Measurements from ENCODE around the gene ALAS2.

The ALAS2 gene

GRCh38 chrX:55026143-55026542 lies 4.6 kb downstream of the ALAS2 start:
- TF ChIP-seq, protein P1, sequence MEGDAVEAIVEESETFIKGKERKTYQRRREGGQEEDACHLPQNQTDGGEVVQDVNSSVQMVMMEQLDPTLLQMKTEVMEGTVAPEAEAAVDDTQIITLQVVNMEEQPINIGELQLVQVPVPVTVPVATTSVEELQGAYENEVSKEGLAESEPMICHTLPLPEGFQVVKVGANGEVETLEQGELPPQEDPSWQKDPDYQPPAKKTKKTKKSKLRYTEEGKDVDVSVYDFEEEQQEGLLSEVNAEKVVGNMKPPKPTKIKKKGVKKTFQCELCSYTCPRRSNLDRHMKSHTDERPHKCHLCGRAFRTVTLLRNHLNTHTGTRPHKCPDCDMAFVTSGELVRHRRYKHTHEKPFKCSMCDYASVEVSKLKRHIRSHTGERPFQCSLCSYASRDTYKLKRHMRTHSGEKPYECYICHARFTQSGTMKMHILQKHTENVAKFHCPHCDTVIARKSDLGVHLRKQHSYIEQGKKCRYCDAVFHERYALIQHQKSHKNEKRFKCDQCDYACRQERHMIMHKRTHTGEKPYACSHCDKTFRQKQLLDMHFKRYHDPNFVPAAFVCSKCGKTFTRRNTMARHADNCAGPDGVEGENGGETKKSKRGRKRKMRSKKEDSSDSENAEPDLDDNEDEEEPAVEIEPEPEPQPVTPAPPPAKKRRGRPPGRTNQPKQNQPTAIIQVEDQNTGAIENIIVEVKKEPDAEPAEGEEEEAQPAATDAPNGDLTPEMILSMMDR (IDR thresholded peaks at IDR 0.05; ENCODE audit: extremely low read depth, missing control alignments), result no peak

DNA sequence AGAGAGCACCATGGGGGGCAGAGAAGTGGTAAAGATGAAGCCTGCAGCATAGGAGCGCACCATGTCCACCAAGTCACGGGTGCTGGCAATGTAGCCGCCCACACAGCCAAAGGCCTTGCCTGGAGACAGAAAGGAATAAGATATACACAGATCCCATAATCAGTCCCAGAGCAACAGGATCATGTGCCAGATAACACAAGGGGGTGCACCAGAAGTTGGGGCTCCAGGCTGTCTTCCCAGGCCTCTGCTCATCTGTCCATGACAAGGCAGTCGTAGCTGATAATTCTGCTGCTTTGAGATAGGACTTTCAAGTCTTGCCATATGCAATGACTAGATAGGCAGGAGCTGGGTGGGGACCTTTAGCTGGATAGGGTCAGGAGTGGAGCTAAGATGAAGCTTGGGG lies 15.9 kb downstream of the ALAS2 start:
- no peak for DNase-seq (ENCODE audit: low spot score)
- TF ChIP-seq, protein P1 (IDR thresholded peaks at IDR 0.05; ENCODE audit: extremely low read depth, missing control alignments), result no peak

More at GRCh38 chrX:55026143-55026542, 4.6 kb downstream of the ALAS2 start:
- no peak for DNase-seq (ENCODE audit: low spot score)

DNA sequence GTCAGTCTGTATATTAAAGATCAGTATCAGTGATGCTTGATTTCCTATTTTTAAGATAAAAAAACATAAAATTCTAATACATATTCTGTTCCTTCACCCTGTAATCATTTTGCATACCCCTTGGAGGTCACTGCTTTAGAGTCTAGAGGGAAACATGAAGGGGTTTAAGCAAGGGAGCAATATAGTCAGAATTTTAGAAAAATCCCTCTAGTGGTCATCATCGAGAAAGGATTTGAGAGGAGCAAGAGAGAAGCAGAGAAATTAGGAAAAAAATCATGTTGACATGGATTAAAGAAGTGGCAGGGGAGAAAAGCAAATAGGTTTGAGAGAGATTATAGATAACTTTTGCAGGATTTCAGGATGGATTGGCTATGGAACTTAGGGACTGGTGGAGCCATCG lies 19.5 kb downstream of the ALAS2 start:
- TF ChIP-seq, protein P1 (IDR thresholded peaks at IDR 0.05; ENCODE audit: extremely low read depth, missing control alignments), result no peak
- no peak for DNase-seq (ENCODE audit: low spot score)

GRCh38 chrX:55008571-55009358 lies 22.0 kb downstream of the ALAS2 start:
- peak; percentile 6 for DNase-seq (ENCODE audit: low spot score)
- TF ChIP-seq, protein P1 (IDR thresholded peaks at IDR 0.05; ENCODE audit: extremely low read depth, missing control alignments), result no peak

GRCh38 chrX:55007656-55008055 lies 23.1 kb downstream of the ALAS2 start:
- TF ChIP-seq, protein P1 (IDR thresholded peaks at IDR 0.05; ENCODE audit: extremely low read depth, missing control alignments), result no peak
- DNase-seq (ENCODE audit: low spot score), result no peak

DNA sequence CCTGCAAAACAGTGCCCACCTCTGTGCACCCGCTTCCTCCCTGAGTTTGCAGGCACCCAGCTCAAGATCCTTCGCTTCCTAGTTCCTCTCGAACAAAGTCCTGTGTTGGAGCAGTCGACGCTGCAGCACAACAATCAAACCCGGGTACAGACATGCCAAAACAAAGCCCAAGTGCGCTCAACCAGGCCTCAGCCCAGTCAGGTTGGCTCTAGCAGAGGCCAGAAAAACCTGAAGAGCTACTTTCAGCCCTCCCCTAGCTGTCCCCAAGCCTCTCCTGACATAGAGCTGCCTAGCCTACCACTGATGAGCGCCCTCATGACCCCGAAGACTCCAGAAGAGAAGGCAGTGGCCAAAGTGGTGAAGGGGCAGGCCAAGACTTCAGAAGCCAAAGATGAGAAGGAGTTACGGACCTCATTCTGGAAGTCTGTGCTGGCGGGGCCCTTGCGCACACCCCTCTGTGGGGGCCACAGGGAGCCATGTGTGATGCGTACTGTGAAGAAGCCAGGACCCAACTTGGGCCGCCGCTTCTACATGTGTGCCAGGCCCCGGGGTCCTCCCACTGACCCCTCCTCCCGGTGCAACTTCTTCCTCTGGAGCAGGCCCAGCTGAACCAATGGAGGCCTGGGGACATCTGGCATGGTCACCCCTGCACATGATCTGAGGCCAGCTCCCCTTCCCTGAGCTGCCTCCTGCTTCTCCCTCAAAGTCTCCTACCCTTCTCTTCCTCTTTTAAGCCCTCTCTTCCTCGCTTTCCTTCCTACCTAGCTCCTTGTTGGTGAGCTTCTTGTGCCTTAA lies 23.8 kb downstream of the ALAS2 start:
- DNase-seq (ENCODE audit: low spot score), result no peak
- TF ChIP-seq, protein P1 (IDR thresholded peaks at IDR 0.05; ENCODE audit: extremely low read depth, missing control alignments), result no peak

DNA sequence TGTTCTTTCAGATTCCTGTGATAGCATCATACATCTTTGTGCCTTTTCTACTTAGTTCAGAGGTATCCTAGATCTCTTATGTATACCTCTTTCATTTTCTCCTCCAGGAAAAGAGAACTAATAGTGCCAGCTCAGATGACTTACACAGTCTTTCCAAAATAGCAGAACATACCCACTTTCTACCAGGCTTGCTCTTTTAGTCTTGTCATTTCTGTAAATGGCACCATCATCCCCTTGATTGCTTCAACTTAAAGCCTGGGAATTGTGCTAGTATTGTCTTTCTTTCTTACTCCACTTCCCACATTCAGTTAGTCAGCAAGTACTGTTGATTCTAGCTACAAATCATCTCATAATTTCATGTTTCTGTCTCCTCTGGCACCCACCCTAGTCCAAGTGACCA lies 25.5 kb downstream of the ALAS2 start:
- no peak for DNase-seq (ENCODE audit: low spot score)
- TF ChIP-seq, protein P1 (IDR thresholded peaks at IDR 0.05; ENCODE audit: extremely low read depth, missing control alignments), result no peak

Data from GM20000 (cell line).